H1 (cell line): Measurements from ENCODE around the gene RASSF5.

Source experiments
- HDAC6 ChIP-seq: IDR thresholded peaks from one replicate; pipeline ENCODE4 v1.7.1; 2012; ENCODE audit warnings: low read depth, mild to moderate bottlenecking, inconsistent platforms, low read length, moderate library complexity
- RAD21 ChIP-seq, 2 experiments: IDR thresholded peaks in 1 of 2; conservative IDR thresholded peaks in 1 of 2; 2 replicates each; pipeline ENCODE4 v1.6.1; 2011; ENCODE audit warnings: low read depth in 2 of 2, low read length in 2 of 2, improper control_type of control experiment in 1 of 2, inconsistent platforms in 1 of 2, mild to moderate bottlenecking in 1 of 2, moderate library complexity in 1 of 2
- ZNF274 ChIP-seq: IDR thresholded peaks from 2 replicates; pipeline ENCODE4 v1.7.0; 2012; ENCODE audit warnings: low read length, borderline replicate concordance; ENCODE audit errors: extremely low read depth
- TF ChIP-seq, protein P1 (sequence below), 3 experiments: IDR thresholded peaks; 1 replicate in 2 of 3; 2 replicates in 1 of 3; pipeline versions ENCODE4 v1.5.1 to v1.6.1; 2011; ENCODE audit warnings: low read length in 3 of 3, mild to moderate bottlenecking in 3 of 3, inconsistent platforms in 2 of 3, low read depth in 1 of 3, moderate library complexity in 1 of 3; ENCODE audit not compliant: insufficient read depth in 1 of 3; ENCODE audit errors: control extremely low read depth in 1 of 3

GRCh38 chr1:206551986-206552326 is 44.6 kb downstream of the RASSF5 start:
- TF ChIP-seq, protein P1, sequence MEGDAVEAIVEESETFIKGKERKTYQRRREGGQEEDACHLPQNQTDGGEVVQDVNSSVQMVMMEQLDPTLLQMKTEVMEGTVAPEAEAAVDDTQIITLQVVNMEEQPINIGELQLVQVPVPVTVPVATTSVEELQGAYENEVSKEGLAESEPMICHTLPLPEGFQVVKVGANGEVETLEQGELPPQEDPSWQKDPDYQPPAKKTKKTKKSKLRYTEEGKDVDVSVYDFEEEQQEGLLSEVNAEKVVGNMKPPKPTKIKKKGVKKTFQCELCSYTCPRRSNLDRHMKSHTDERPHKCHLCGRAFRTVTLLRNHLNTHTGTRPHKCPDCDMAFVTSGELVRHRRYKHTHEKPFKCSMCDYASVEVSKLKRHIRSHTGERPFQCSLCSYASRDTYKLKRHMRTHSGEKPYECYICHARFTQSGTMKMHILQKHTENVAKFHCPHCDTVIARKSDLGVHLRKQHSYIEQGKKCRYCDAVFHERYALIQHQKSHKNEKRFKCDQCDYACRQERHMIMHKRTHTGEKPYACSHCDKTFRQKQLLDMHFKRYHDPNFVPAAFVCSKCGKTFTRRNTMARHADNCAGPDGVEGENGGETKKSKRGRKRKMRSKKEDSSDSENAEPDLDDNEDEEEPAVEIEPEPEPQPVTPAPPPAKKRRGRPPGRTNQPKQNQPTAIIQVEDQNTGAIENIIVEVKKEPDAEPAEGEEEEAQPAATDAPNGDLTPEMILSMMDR (IDR thresholded peaks at IDR 0.05; ENCODE audit: control extremely low read depth in 1 of 3, insufficient read depth in 1 of 3, low read depth in 1 of 3, low read length in 3 of 3): no peak
- no peak for TF ChIP-seq RAD21 (IDR thresholded peaks at IDR 0.05 in 1 of 2, conservative IDR thresholded peaks at IDR 0.05 in 1 of 2; ENCODE audit: low read depth in 2 of 2, low read length in 2 of 2)
- no peak for TF ChIP-seq ZNF274
- TF ChIP-seq HDAC6: no peak
